NCI-H146 treated with DMSO at 0.1 percent for 48 hours (cell line): ENCODE results near the gene VMAC.

Experiments used
- DNase-seq: peaks from one replicate; lab custom pipeline; 2025; ENCODE audit not compliant: unreplicated experiment; lab: John Stamatoyannopoulos, UW

VMAC gene

DNA sequence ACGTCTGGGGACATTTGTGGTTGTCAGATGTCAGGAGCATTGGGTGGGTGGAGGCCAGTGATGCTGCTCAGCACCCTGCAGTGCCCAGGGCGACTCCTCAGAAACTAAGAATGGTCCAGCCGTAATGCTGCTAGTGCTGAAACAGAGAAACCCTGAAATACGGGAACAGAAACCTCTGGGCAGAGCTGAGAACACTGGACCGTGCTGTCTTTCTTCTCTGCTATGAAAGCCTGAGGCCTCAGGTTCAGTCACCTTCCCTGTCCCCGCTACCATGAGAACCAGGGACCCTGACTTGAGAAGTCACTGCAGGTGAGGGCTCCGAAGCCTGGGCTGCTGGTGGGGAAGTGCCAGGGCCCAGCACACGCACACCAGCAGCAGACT, 22.8 kb downstream of the VMAC start:
- no peak for DNase-seq

DNA sequence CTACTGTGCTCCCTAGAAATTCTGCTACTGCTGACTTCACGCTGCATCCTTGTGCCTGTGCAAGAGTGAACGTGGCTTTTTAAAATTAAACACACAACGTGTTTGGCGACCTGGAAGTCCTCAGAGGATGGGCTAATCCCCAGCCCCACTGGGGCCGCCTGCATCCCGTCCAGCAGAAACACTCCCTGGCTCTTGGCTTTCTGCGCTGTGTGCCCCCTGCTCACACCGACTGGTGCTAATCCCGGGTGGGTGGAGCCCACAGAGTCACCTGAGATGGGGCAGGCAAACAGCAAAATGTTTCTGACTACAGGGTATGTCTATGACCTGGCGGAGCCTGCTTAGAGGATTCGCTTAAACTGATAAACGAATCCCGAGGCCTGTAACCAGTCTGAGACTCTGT, 24.5 kb downstream of the VMAC start:
- no peak for DNase-seq

DNA sequence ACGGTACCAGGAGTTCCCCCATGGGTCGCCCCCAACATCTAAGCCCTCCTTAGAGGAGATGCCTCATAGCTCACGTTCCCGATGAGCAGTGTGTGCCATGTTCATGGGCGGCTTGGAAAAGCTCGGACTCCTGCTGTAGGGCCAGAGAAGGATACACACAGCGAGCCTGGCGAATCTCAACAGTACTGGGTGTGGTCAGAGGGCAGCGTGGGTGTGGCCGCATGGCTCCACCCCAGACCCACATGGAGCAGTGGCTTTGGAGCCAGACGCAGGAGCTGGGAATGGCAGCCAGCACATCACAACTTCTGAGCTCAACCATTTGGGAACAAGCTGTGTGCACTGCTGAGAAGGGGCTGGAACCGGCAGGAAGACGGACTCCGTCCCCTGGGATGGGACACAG, 25.0 kb downstream of the VMAC start:
- DNase-seq = no peak

DNA sequence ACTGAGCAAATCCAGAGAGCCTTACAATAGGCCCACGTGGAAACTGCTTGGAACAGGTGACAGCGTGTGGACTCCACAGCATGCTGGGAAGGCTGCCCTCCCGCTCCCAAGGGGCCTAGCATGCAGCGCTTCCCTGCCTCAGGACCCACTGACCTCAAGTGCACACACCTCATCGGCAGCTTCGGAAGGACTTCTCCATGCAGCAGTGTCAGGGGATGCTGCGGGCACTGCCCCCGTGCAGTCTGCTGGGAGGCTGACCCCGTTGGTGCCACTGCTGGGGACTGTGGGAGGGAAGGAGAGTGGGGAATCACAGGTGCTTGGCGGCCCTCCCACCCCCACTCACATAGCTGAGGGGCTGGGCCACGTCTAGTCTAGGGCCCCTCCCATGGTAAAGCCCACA, 26.6 kb downstream of the VMAC start:
- no peak for DNase-seq

DNA sequence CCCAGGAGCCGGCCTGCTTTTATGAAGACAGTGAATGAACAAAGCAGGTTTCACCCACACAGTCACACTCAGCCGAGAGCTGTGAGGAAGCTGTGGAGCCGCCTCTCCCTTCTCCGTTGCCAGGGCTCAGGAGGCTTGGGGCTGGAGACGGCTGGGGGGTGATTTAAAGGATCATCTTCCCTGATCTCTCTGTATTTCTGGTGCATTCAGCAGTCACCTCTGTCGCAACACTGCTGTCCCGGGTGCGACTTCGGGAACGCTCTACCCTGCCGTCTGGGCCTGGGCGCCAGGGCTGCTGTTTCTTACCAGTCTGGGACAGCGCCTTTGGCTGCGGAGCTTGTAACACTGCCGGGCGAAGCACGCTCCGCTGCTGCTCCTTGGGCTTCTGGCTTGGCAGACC, 27.5 kb downstream of the VMAC start:
- DNase-seq = no peak

DNA sequence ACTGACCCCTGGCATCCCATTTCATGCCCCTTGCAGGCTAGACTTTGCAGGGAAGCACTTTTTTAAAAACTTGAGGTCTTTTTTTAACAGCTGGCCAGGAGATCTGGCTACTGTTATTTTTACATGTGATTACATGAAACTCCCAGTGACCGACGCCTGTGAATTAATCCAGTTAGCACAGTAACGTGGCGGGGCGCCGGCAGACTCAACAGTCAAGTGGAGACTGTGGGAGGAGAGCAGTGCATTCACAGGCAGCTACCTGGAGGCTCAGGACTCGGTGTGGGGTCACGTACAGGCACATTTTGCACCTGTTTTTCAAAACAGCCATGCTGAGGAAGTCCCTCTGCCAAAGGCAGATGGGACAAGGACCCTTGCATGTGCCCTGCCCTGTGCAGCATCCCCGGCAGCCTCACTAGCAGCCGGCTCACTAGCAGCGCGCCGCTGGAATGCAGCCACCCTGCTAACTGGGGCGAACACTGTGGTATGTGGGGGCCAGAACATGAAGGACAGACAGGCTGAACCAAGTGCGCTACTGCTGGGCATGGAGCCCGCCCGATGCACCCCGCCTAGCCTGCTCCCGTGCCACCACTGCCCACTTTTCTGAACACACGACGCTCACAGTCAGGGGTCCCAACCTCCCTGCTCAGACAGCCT, 28.1 kb downstream of the VMAC start:
- DNase-seq = no peak

DNA sequence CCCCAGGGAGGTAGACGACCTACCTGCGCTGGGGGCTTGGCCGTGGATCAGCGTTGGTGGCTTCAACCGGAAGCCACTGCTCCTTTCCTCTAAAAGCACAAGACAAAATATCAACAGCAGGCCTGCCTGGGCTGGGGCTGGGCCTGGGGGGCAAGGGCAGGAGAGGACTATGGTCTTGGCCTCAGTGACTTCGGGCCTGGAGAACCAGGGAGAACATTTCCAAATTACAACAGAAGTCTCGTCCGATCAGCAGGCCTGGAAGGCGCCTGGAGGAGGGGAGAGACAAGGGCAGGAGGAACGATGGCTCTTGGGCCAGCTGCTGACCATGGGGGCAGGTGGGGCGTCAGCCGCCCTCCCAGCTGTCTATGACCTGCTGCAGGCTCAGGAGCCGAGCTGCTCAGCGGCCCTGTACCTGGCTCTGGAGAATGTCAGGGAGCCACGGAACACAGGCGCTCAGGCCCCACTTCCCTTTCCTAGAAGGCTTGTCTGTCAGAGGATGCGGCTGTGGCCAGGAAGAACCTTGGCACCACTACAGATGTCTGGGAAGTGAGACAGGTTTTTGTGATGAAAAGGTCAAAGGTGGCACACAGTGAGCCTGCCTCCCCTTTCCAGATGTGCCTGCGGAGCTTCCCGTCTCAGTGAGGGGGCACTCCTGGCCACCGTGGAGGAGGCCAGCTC, 28.9 kb downstream of the VMAC start:
- DNase-seq = no peak

DNA sequence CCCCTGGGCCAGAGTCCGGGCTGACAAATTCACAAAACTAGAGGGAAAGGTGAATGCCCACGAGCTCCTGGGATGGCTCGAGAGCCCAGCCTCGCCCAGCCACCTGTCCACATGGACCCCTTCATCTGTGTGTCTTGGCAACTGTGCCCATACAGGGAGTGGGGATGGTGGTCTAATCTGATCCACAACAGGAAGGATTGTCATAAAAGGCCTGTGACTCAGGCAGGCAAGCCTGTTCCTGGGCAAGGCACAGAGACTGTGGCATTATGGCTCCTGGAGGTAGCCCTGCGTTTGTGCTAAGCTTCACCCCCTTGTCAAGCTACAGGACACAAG, 29.4 kb downstream of the VMAC start:
- no peak for DNase-seq

DNA sequence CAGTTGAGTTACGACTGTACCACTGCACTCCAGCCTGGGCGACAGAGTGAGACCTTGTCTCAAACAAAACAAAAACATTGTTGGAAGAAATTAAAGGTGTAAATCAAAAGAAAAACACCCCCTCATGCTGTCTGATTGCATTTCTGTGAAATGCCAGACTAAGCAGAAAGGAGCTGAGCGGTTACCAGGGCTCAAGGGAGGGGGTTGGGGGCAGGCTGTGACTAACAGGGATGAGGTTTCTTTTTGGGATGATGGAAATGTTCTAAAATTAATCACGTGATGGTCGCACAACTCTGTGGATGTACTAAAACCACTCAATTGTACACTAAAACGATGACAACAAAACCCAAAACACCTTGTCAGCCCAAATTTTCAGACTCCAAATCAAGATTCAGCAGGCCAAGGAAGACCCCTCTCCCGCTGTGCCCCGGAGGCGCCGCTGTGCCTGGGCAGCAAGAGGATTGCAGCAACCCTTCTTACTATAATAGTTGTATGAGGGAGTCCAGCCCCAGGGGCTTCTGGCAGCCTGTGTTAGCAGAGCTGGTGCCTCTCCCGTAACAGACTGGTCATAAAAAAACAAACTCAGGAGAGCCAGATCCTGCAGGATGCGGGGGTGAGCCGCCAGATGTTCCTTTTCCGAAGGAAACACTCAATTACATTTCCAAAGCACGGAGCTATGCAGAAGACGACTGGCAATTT, 30.3 kb downstream of the VMAC start:
- DNase-seq = no peak

DNA sequence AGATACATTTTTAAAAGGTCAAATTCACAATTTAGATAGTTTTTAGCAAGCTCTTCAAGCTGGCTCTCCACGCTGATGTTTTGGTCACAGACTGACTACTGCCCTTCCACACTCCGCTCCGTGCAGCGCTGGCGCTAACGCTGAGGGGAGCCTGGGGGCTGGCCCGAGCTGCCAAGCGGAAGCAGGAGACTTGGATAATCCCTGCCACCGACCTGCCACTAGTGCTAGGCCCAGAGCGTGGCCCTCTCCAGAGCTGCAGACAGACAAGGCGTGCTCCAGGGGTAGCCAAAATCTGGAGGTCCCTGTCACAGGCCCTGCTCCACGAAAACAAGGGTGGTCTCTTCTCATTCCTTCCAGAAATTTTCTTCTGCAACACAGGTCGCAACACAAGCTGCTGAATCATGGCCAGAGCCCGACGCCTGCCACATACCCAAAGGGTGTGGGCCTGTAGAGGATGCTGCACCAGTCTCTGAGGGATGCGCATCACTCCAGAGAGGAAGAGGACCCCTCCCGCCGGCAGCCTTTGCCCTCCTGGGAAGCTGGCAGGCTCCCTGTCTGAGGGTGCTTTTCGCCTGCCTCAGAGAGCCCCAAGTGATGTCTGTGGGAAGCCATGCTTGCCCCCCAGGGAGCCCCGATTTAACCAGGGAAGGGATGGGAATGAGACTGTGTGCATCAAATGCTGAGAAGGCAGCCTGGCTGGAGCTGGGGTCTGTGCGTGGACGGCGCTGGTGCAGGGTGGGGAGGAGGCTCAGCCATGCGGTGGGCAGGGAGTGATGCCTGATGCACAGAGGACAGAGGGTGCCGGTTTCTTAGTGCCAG, 31.0 kb downstream of the VMAC start:
- no peak for DNase-seq

DNA sequence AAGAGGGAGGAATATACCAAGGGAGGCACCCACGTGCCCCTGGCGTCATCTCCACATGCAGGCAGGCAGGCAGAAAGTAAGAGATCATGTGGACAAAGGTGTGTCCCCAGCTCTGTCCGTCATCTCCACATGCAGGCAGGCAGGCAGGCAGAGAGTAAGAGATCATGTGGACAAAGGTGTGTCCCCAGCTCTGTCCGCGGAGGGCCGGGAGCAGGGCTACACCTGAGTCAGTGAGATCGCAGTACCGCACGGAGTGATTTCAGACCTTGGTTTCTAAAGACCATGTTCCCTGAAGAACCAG, 31.6 kb downstream of the VMAC start:
- no peak for DNase-seq

DNA sequence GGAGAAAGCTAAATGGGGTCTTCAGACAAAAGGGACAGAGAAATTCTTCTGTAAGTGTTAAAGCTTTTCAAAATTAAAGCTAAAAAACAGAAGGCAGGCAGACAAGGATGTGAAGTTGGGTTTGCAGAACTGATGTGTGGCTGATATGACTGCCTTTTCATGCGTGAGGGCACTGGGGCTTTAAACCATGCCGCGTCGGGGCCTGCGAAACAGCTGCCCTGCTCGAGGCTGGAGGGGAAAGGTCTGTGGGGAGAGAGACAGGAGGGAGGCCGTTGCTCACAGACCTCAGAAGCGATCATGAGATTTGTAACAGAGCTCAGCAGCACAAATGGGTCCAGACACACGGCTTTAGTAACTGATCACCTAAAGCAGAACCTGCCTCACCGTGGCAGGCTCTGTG, 32.9 kb downstream of the VMAC start:
- DNase-seq = no peak

DNA sequence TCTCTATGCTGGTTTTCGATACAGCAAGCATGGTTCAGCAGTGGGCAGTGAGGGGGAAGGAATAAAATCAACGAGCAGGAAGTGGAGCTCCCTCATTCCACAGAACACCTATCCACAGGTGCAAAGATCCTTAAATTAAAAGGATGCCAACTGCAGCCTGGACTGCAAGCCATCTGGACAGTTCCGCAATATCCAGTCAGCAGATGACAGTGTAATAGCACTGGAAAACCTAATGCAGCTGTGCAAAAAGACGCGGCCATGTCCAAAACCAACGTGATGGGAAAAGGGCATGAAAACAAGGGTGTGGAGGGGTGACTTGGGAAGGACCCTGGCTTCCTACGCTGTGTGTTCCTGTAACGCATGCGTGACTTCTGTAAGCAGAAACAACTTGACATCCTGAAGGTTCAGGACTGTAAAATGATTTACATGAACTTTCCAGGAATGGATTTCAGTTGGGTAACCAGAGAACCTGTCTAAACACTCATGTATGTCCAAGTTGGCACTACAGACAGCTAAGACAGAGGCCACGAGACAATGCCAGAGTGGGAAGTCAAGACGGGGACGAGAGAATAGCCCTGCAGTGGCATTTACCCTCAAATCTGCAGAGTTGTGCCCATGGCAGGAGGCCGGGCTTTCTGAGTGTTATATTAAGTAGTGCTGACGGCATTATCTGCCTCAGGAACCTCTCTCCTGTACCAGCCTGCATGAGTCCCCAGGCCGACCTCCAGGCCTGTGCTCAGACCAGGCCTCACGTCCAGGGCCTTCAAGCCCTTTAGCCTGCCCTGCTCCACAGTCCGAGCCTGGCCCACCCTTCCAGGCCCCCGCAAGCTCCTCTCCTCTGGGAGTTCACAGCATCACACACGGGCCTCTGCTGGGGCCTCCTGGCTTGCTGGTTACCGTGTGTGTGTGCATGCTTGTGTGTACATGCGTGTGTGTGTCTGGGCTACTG, 35.9 kb downstream of the VMAC start:
- no peak for DNase-seq

DNA sequence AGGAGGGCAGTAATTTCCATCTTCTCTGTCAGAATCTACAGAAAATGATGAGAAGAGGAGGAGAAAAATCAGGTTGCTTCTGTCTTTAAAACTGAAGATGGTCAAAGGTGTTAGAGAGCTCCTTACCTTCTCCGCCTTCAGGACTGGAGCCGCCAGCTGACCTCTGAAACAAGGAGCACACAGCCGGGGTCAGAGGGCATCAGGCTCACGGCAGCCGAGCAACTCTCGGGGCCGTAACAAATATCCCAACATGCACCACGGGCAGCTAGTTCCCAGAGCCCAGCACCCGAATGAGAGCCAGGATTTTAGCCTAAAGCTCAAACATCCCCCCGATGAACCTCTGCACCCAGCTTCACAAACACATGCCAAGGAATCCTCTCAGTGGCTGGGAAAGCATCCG, 37.0 kb downstream of the VMAC start:
- DNase-seq = no peak

DNA sequence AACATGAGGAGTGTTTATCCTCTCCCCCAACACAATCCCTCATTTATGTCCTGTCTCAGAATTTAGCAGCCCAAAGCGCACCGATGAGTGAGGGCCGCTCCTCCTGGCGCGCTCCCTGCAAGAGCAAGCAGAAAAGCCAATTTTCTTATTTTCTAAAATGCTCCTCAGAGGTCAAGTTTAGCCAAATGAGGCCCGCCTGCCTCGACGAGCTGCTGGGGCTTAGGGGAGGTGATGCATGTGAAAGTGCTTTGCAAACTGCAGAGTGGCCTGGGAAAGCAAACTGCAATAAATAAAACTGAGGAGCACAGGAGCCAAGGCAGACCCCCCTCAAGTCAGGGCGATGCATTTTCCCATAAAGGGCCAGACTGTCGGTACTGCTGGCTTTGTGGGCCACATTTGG, 38.4 kb downstream of the VMAC start:
- no peak for DNase-seq

DNA sequence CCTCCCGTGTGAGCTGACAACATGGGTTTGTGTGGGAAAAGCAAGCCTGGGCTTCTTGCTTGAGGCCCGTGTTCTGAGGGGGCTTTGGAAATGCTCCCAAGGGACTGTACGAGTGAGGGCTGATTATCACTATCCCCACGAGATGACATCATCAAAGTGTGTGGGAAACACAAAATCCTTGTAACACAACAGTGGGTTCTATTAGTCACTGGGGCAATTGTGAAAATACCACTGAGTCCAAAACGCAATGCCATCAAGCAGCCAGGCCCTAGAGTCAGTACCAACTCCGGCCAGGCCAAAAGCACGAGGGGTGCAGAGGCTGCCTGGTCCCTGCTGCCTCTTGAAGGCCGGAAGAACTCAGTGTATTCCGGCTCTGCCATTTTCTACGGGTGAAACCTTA, 39.0 kb downstream of the VMAC start:
- DNase-seq = no peak

DNA sequence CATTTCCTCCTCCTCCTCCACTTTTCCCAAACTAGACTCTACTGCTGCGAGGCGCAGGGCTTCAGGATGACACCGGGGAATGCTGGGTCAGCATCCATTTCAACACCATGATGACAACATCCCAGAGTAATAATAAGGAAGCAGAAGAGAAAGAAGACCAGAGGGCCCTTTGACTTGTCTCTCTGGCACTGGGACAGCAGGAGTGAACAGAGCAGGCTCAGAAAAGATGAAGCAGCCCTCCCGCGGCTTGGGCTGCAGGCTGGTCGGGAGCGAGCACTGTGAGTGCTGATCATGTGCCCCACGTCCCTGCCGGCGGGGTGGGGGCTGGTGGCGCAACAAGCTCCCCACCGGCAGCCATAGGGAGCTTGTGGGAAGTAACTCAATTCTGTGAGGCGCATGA, 42.8 kb downstream of the VMAC start:
- no peak for DNase-seq

DNA sequence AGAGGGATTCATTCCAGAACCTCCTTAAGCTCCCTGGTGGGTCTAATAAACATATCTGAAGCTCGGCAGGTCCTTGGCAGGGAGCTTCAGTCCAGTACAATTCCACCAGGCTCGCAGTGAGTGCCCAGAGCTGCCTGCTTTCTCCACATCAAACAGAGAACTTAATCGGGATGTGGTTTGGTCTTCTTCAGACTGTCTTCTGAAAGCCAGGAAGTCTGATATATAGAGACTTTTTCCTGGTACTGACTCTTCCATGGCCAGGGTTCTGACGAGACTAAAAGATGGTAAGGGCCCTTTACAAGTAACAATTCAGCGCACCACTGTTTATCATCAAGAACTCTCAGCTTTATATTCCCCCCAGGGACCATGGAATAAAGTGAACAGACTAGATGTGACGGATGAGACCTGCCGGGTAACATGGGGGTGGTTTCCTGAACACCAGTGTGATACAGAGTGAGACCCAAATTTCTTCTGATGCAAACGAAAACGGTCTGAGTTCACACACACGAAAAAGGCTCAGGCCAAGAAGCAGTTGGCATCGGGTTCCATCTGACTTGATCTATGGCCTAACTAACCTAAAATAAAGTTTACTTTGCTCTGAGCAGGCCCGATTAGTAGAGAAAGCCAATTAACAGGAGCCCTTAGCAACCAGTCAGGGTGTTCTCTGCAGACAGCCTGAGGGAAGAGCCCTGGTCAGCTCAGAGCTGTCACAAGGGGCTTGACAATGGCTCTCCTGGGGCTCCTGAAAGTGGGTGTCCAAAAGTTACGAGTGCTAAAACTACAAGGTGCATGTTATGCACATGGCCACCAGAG, 44.3 kb downstream of the VMAC start:
- no peak for DNase-seq

DNA sequence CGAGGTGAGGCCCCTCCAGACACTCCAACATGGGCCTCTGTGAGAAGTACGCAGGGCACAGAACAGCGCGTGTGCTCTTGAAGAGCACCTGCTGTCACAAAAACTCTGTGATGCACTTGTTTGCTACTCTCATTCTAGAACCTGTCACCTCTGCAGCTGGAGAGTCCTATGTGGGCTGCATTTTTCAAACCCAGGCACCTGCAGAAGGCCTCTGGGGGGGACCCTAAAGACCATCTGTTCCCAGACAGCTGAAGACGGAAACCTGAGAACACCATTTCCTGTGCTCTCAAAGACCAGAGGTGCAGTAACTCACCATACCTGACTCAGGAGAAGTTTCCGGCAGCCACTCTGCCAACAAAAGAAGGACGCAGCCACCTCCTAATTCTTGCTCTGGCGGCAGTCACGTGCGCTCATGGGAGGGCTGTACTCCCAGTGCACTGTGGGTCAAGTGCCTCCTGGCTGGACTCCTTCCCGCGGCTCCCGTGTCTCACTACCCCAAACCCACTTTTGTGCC, 45.2 kb downstream of the VMAC start:
- no peak for DNase-seq

DNA sequence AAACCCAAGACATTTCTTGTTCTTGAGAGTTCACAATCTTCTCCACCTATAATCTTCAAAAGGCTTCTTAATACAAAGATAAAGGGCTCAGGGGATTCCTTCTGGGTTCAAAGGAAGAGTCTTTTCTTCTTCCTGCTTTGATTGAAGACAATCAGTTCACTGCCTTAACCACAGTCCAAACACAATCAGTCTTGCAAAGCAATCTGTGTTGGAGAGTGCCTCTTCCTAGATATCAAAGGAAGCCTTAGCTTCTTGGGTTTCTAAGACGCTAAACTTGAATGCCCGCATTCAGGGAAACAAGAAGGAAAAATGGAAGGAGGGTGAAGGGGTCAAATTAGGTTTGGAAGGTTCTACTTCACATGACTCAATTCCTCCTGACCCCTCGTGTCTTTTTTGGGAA, 46.1 kb downstream of the VMAC start:
- DNase-seq = no peak
